ENCODE results near the gene SLC38A3.

SLC38A3 gene

DNA sequence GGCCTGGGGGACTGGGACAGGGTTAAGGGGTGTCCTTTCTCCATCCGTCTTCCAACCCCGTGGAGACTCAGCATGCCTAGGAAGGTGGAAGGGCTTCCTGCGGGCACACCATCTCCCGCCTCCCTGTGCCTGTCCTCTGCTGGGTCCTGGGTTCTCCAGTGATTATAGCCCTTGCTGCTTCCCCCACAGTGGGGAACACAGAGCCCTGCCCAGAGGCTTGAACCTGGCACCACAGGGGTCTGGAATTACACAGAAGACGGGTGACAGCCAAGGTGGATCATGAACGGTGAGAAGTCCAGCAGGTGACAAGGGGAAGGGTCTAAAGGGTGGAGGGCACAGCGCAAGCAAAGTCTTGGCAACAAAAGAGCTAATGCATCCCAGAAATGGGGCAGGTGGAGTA lies 57.7 kb downstream of the SLC38A3 start:
- H3K4me3 ChIP-seq = no peak overlapping the region
- no peak overlapping the region for H3K9ac ChIP-seq (ENCODE audit: insufficient read length)
- H3K27ac ChIP-seq = no peak overlapping the region
- no peaks in the 10 kb centered on the region; the same call in 1 of the 2 replicates for H3K36me3 ChIP-seq (ENCODE audit: insufficient read depth, low read length)
- TF ChIP-seq FOXP2 (optimal IDR thresholded peaks at IDR 0.05; ENCODE audit: control extremely low read depth, extremely low read length, insufficient read depth) (no peak), EZH2 (IDR thresholded peaks at IDR 0.05) (no peak), POLR2AphosphoS5 (IDR thresholded peaks at IDR 0.05; ENCODE audit: borderline replicate concordance, low read depth, low read length) (no peak)
- no peak for DNase-seq (ENCODE audit: low read depth, low spot score)
- H3K9me3 ChIP-seq (ENCODE audit: low read depth, low read length) = no peaks in the 10 kb centered on the region

GRCh38 chr3:50263478-50264382 lies 58.7 kb downstream of the SLC38A3 start:
- no peaks in the 10 kb centered on the region for H3K9me3 ChIP-seq (ENCODE audit: low read depth, low read length)
- no peak overlapping the region for H3K9ac ChIP-seq (ENCODE audit: insufficient read length)
- H3K4me3 ChIP-seq = no peak overlapping the region
- H3K36me3 ChIP-seq (ENCODE audit: insufficient read depth, low read length) = no peaks in the 10 kb centered on the region
- H3K27ac ChIP-seq = peak overlapping the region; percentile 60
- TF ChIP-seq POLR2AphosphoS5 (IDR thresholded peaks at IDR 0.05; ENCODE audit: borderline replicate concordance, low read depth, low read length) = no peak
- no peak for TF ChIP-seq FOXP2 (optimal IDR thresholded peaks at IDR 0.05; ENCODE audit: control extremely low read depth, extremely low read length, insufficient read depth)
- no peak for TF ChIP-seq EZH2 (IDR thresholded peaks at IDR 0.05)
- DNase-seq (ENCODE audit: low read depth, low spot score) = no peak

DNA sequence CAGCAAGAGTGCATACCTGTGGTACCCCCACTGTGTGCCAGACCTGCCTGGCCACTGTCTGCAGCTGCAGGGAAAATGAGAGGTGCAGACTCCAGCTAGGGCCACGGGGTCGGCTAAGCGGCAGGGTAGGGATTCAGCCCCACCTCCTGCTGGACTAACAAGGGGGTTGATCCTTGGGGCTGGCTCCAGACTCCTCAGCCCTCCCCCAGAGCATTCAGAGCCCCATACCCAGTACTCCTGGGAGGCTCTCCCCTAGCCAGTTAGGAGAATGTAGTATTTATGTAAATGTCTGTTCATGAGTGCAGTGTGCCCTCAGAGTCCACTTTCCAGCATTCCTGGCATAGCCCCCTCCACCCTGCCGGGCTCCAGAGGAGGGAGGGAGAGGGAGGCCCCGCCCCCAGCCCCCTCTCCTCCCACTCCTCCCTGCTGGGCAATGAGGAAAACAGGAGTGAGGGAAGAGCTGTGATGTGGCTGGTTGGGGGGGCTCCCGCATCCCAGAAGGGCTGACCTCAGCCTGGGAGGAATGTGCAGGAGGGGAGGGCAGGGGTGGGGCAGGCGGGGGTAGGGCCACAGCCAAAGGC lies 59.4 kb downstream of the SLC38A3 start:
- Histone ChIP-seq H3K27ac (peak overlapping the region; percentile 60), H3K4me3 (no peak overlapping the region), H3K9me3 (ENCODE audit: low read depth, low read length) (no peaks in the 10 kb centered on the region), H3K36me3 (ENCODE audit: insufficient read depth, low read length) (no peaks in the 10 kb centered on the region), H3K9ac (ENCODE audit: insufficient read length) (no peak overlapping the region)
- DNase-seq (ENCODE audit: low read depth, low spot score) = no peak
- TF ChIP-seq POLR2AphosphoS5 (IDR thresholded peaks at IDR 0.05; ENCODE audit: borderline replicate concordance, low read depth, low read length) (no peak), EZH2 (IDR thresholded peaks at IDR 0.05) (no peak), FOXP2 (optimal IDR thresholded peaks at IDR 0.05; ENCODE audit: control extremely low read depth, extremely low read length, insufficient read depth) (no peak)

DNA sequence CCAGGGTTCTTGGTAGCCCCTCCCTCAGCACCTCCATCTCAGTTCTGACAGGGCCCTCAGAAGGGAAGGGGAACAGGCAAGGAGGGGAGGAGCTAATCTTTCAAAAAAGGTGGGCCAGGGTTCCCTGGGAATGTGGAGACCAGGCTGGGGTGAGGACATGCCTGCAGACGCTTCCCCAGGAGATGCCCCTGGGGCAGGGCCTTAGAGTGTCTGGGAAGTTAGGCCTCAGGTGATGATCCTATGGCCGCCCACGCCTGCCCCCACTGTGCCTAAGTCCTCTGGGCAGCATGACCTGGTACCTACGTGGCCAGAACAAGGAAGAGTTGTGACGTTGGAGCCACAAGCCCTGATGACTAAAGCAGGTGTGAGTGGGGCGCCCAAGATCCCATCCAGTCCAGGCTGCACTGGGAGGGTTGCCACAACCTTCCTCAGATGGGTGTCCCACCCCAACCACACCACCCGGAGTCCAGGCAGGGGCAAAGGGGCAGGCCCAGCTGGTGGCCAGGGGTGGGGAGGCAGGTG lies 60.0 kb downstream of the SLC38A3 start:
- H3K9me3 ChIP-seq (ENCODE audit: low read depth, low read length) = no peaks in the 10 kb centered on the region
- no peak overlapping the region for H3K9ac ChIP-seq (ENCODE audit: insufficient read length)
- DNase-seq (ENCODE audit: low read depth, low spot score) = no peak
- TF ChIP-seq EZH2 (IDR thresholded peaks at IDR 0.05) (no peak), FOXP2 (optimal IDR thresholded peaks at IDR 0.05; ENCODE audit: control extremely low read depth, extremely low read length, insufficient read depth) (no peak), POLR2AphosphoS5 (IDR thresholded peaks at IDR 0.05; ENCODE audit: borderline replicate concordance, low read depth, low read length) (no peak)
- peak overlapping the region; percentile 46; the same call in 1 of the 2 replicates for H3K27ac ChIP-seq
- H3K36me3 ChIP-seq (ENCODE audit: insufficient read depth, low read length) = no peaks in the 10 kb centered on the region
- H3K4me3 ChIP-seq = no peak overlapping the region

- Histone ChIP-seq H3K9me3 (ENCODE audit: low read depth, low read length) (no peaks in the 10 kb centered on the region), H3K4me3 (no peak overlapping the region), H3K36me3 (ENCODE audit: insufficient read depth, low read length) (no peaks in the 10 kb centered on the region), H3K9ac (ENCODE audit: insufficient read length) (no peak overlapping the region), H3K27ac (no peak overlapping the region)
- no peak for DNase-seq (ENCODE audit: low read depth, low spot score)
- TF ChIP-seq POLR2AphosphoS5 (IDR thresholded peaks at IDR 0.05; ENCODE audit: borderline replicate concordance, low read depth, low read length) = no peak
- no peak for TF ChIP-seq EZH2 (IDR thresholded peaks at IDR 0.05)
- TF ChIP-seq FOXP2 (optimal IDR thresholded peaks at IDR 0.05; ENCODE audit: control extremely low read depth, extremely low read length, insufficient read depth) = no peak
Observed at GRCh38 chr3:50265571-50265970, 60.5 kb downstream of the SLC38A3 start.

GRCh38 chr3:50266017-50266416 lies 60.9 kb downstream of the SLC38A3 start:
- DNase-seq (ENCODE audit: low read depth, low spot score) = no peak
- H3K9me3 ChIP-seq (ENCODE audit: low read depth, low read length) = no peaks in the 10 kb centered on the region
- H3K9ac ChIP-seq (ENCODE audit: insufficient read length) = no peak overlapping the region
- no peak overlapping the region for H3K27ac ChIP-seq
- H3K4me3 ChIP-seq = no peak overlapping the region
- TF ChIP-seq POLR2AphosphoS5 (IDR thresholded peaks at IDR 0.05; ENCODE audit: borderline replicate concordance, low read depth, low read length) (no peak), EZH2 (IDR thresholded peaks at IDR 0.05) (no peak), FOXP2 (optimal IDR thresholded peaks at IDR 0.05; ENCODE audit: control extremely low read depth, extremely low read length, insufficient read depth) (no peak)
- no peaks in the 10 kb centered on the region for H3K36me3 ChIP-seq (ENCODE audit: insufficient read depth, low read length)

DNA sequence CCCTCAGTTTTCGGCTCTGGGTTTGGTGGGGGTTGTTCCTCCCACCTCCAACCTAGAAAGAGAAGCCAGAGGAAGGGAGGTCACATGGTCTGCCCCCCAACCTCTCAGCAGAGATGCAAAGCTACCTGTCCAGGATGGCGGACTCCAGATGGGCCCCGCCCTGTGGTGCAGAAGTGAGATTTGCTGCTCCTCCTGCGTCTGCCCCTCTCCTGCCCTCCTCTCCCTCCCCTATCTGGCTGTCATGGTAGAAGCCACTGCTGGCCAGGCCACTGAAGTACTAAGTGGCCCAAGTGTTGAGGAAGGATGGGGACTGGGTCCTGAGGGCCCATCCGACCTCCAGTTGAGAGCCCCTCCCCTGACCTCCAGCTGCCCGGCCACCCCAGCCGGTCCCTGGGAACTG lies 61.8 kb downstream of the SLC38A3 start:
- H3K27ac ChIP-seq = no peak overlapping the region
- H3K4me3 ChIP-seq = no peak overlapping the region
- no peaks in the 10 kb centered on the region for H3K9me3 ChIP-seq (ENCODE audit: low read depth, low read length)
- H3K9ac ChIP-seq (ENCODE audit: insufficient read length) = no peak overlapping the region
- H3K36me3 ChIP-seq (ENCODE audit: insufficient read depth, low read length) = no peaks in the 10 kb centered on the region
- no peak for DNase-seq (ENCODE audit: low read depth, low spot score)
- TF ChIP-seq POLR2AphosphoS5 (IDR thresholded peaks at IDR 0.05; ENCODE audit: borderline replicate concordance, low read depth, low read length) (no peak), FOXP2 (optimal IDR thresholded peaks at IDR 0.05; ENCODE audit: control extremely low read depth, extremely low read length, insufficient read depth) (no peak), EZH2 (IDR thresholded peaks at IDR 0.05) (no peak)

GRCh38 chr3:50267280-50267913 lies 62.3 kb downstream of the SLC38A3 start:
- no peaks in the 10 kb centered on the region for H3K9me3 ChIP-seq (ENCODE audit: low read depth, low read length)
- H3K4me3 ChIP-seq = no peak overlapping the region
- H3K36me3 ChIP-seq (ENCODE audit: insufficient read depth, low read length) = no peaks in the 10 kb centered on the region
- H3K9ac ChIP-seq (ENCODE audit: insufficient read length) = no peak overlapping the region
- DNase-seq (ENCODE audit: low read depth, low spot score) = no peak
- no peak for TF ChIP-seq POLR2AphosphoS5 (IDR thresholded peaks at IDR 0.05; ENCODE audit: borderline replicate concordance, low read depth, low read length)
- no peak overlapping the region for H3K27ac ChIP-seq
